ENCODE results near the gene ELAPOR2. TPM values are rescaled to one million over a fixed set of nuclear protein-coding genes. Genes with fewer than 3 reads are reported as not detected.

The ELAPOR2 gene
- 1 to 10 TPM; 2.5 to 9.9 (median 4.4) TPM for total RNA-seq
- polyA plus RNA-seq, result 1 to 10 TPM in 1 of 2 donors, under 1 TPM in 1; 0.80 to 2.0 TPM
- long read RNA-seq, donor 1, full-length matches to known transcripts, result 2 of 5 reads
- long read RNA-seq, donor 1, partial matches to known transcripts, result 2 of 5 reads
- long read RNA-seq, donor 1, other reads (novel, unspliced or antisense), result 1 of 5 reads
- long read RNA-seq, donor 2, result 0 reads
- long read RNA-seq, donor 3, full-length matches to known transcripts, result 3 of 3 reads
- long read RNA-seq, donor 3, partial matches to known transcripts, result 0 of 3 reads
- long read RNA-seq, donor 3, other reads (novel, unspliced or antisense), result 0 of 3 reads

- ATAC-seq, result peak; percentile 82 to 99 (median 97)
Measured at GRCh38 chr7:87059525-87060287, at the start of gene ELAPOR2. Gene ELAPOR2, minus strand, starts transcription at chr7:87059654. Its CDS starts 141 bp downstream, at chr7:87059513.

GRCh38 chr7:87107949-87108776 lies 48.7 kb upstream of the ELAPOR2 start:
- intact Hi-C loops (cut with DNase I), result no loop called here
- WGBS, 4 donors, result 74 to 92% (median 80%) methylated on average over 5 to 6 of the region's 6 CpGs
- ATAC-seq, result no peak

More at GRCh38 chr7:87059525-87060287, at the start of gene ELAPOR2:
- intact Hi-C loops (cut with DNase I), result loop anchor here in 8 of 10 donors (2.0 to 10.0 kb wide), 12 partner anchors 85 to 178 kb away; partner anchors contain the start of genes DMTF1 (in 5 of the 8) and TMEM243 (in 1 of the 8)
- Histone ChIP-seq H3K4me1 (peaks cover 0 to 36% (median 11%) of the 10 kb centered on the region in 12 donors), H3K36me3 (no peaks in the 10 kb centered on the region), H3K27ac (peak within 1 kb of the TSS in 9 of 12 donors; percentile 10 to 62 (median 35)), H3K9me3 (peaks cover 0 to 3% (median 0%) of the 10 kb centered on the region in 12 donors), H3K27me3 (peaks cover 0 to 13% (median 0%) of the 10 kb centered on the region in 9 donors), H3K4me3 (peak within 1 kb of the TSS; percentile 39 to 88 (median 66))
- 1 to 3% (median 2%) methylated on average over 14 to 70 of the region's 70 CpGs for WGBS, 4 donors
- DNase-seq, result peak; percentile 80 to 86 (median 81)
- peak; percentile 13 to 68 (median 54) for TF ChIP-seq CTCF (IDR thresholded peaks at IDR 0.05)
- peak in 1 of 2 donors; percentile 52 for TF ChIP-seq POLR2A (IDR thresholded peaks at IDR 0.05)

GRCh38 chr7:87106974-87107612 lies 47.6 kb upstream of the ELAPOR2 start:
- Histone ChIP-seq H3K4me1 (no peaks in the 10 kb centered on the region), H3K27ac (no peak overlapping the region), H3K4me3 (no peak overlapping the region), H3K27me3 (no peaks in the 10 kb centered on the region), H3K36me3 (no peaks in the 10 kb centered on the region), H3K9me3 (peaks cover 0 to 3% (median 0%) of the 10 kb centered on the region in 12 donors)
- intact Hi-C loops (cut with DNase I), result no loop called here
- DNase-seq (no peak), ATAC-seq (no peak)
- WGBS, 4 donors, result 57 to 68% (median 66%) methylated on average over 4 of the region's 4 CpGs
- TF ChIP-seq CTCF (IDR thresholded peaks at IDR 0.05) (no peak), POLR2A (IDR thresholded peaks at IDR 0.05) (no peak)

More at GRCh38 chr7:87107949-87108776, 48.7 kb upstream of the ELAPOR2 start:
- H3K27me3 ChIP-seq, result no peaks in the 10 kb centered on the region
- no peaks in the 10 kb centered on the region for H3K4me1 ChIP-seq
- no peak for DNase-seq
- H3K9me3 ChIP-seq, result peaks cover 0 to 3% (median 0%) of the 10 kb centered on the region in 12 donors
- H3K4me3 ChIP-seq, result no peak overlapping the region
- TF ChIP-seq POLR2A (IDR thresholded peaks at IDR 0.05), result no peak
- TF ChIP-seq CTCF (IDR thresholded peaks at IDR 0.05), result no peak
- no peak overlapping the region for H3K27ac ChIP-seq
- H3K36me3 ChIP-seq, result no peaks in the 10 kb centered on the region
